ENCODE data around the gene ICA1. TPM values are rescaled to one million over a fixed set of nuclear protein-coding genes. Genes with fewer than 3 reads are reported as not detected.

ICA1 gene
- total and polyA plus RNA-seq, 2 experiments from 2014 or later = 45.2 to 83.7 TPM

DNA sequence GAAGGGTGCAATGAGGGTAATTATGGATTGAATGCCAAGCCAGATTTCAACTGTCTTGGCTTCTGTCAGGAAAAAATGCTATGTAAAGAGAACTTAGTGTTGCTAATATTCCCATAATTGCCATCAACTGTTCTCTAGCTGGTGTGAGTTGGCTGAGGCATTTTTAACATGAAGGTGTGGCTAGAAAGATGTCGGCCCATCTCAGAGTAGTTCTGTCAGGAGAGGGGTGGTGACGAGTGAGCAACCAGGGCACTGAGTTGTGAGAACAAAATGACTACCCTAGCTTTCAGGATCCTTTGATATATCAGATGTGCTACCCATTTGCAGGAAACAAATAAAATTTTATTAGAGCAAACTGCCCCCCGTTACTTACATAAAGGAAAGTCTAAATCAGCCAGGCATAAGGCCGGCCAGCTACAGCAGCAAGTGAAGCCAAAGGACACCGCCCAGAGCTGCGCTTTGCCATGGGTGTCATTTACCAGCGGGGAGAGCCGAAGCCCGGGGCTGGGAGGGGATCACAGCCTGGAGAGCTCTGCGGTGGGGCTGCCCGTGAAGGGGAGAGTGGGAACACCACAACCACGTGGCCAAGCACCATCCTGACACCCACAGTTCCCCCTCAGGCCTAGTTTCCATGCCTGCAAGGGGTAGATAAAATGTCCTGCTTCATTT is 141.4 kb downstream of the ICA1 start:
- Histone ChIP-seq H2AFZ (no peak overlapping the region), H3K36me3 (ENCODE audit: insufficient read depth) (no peaks in the 10 kb centered on the region), H3K79me2 (replicated peaks; ENCODE audit: insufficient read depth) (no peaks in the 10 kb centered on the region), H3F3A (replicated peaks; ENCODE audit: low read depth) (0 out of 2 replicates have a peak, but pooled peaks cover 3% of the 10 kb centered on the region), H3K4me1 (ENCODE audit: insufficient read depth) (peaks cover 13% of the 10 kb centered on the region), H3K27me3 (ENCODE audit: insufficient read depth) (no peaks in the 10 kb centered on the region), H3K4me3 (no peak overlapping the region), H3K27ac (ENCODE audit: low read depth) (no peak overlapping the region), H3K4me2 (no peak overlapping the region), H4K20me1 (replicated peaks; ENCODE audit: insufficient read depth) (no peaks in the 10 kb centered on the region), H3K9me2 (ENCODE audit: insufficient read depth) (peaks cover 8% of the 10 kb centered on the region; the same call in 1 of the 2 replicates)
- Mint-ChIP-seq H3K4me1 (peaks cover 21% of the 10 kb centered on the region), H3K27me3 (ENCODE audit: insufficient read depth, low read depth, poor library complexity) (peaks cover 7% of the 10 kb centered on the region), H3K27ac (no peak overlapping the region), H3K4me3 (no peak overlapping the region), H3K9me3 (no peaks in the 10 kb centered on the region; the same call in 2 of the 3 replicates), H3K36me3 (ENCODE audit: low read depth) (peaks cover 10% of the 10 kb centered on the region)
- TF ChIP-seq ZNF114 (CRISPR knock-in tag; IDR thresholded peaks at IDR 0.05) (no peak), POLR2AphosphoS5 (IDR thresholded peaks at IDR 0.05; ENCODE audit: low read depth) (no peak), CREB1 (CRISPR knock-in tag; IDR thresholded peaks at IDR 0.05; ENCODE audit: low read depth) (no peak), STAT1 (IDR thresholded peaks at IDR 0.05; ENCODE audit: unreplicated experiment) (no peak), NANOG (IDR thresholded peaks at IDR 0.05; ENCODE audit: borderline replicate concordance) (no peak), EZH2 (IDR thresholded peaks at IDR 0.05; ENCODE audit: low read depth, unreplicated experiment) (no peak), ZNF331 (CRISPR knock-in tag; IDR thresholded peaks at IDR 0.05; ENCODE audit: low read depth) (no peak), JUNB (IDR thresholded peaks at IDR 0.05; ENCODE audit: unreplicated experiment) (no peak), EZH2phosphoT487 (IDR thresholded peaks at IDR 0.05; ENCODE audit: unreplicated experiment) (no peak)
- TF ChIP-seq, protein P1, sequence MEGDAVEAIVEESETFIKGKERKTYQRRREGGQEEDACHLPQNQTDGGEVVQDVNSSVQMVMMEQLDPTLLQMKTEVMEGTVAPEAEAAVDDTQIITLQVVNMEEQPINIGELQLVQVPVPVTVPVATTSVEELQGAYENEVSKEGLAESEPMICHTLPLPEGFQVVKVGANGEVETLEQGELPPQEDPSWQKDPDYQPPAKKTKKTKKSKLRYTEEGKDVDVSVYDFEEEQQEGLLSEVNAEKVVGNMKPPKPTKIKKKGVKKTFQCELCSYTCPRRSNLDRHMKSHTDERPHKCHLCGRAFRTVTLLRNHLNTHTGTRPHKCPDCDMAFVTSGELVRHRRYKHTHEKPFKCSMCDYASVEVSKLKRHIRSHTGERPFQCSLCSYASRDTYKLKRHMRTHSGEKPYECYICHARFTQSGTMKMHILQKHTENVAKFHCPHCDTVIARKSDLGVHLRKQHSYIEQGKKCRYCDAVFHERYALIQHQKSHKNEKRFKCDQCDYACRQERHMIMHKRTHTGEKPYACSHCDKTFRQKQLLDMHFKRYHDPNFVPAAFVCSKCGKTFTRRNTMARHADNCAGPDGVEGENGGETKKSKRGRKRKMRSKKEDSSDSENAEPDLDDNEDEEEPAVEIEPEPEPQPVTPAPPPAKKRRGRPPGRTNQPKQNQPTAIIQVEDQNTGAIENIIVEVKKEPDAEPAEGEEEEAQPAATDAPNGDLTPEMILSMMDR (conservative IDR thresholded peaks at IDR 0.05; ENCODE audit: low read depth in 2 of 2) = no peak
- TF ChIP-seq, protein P2, sequence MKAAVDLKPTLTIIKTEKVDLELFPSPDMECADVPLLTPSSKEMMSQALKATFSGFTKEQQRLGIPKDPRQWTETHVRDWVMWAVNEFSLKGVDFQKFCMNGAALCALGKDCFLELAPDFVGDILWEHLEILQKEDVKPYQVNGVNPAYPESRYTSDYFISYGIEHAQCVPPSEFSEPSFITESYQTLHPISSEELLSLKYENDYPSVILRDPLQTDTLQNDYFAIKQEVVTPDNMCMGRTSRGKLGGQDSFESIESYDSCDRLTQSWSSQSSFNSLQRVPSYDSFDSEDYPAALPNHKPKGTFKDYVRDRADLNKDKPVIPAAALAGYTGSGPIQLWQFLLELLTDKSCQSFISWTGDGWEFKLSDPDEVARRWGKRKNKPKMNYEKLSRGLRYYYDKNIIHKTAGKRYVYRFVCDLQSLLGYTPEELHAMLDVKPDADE (IDR thresholded peaks at IDR 0.05) = no peak
- TF ChIP-seq, protein P3, sequence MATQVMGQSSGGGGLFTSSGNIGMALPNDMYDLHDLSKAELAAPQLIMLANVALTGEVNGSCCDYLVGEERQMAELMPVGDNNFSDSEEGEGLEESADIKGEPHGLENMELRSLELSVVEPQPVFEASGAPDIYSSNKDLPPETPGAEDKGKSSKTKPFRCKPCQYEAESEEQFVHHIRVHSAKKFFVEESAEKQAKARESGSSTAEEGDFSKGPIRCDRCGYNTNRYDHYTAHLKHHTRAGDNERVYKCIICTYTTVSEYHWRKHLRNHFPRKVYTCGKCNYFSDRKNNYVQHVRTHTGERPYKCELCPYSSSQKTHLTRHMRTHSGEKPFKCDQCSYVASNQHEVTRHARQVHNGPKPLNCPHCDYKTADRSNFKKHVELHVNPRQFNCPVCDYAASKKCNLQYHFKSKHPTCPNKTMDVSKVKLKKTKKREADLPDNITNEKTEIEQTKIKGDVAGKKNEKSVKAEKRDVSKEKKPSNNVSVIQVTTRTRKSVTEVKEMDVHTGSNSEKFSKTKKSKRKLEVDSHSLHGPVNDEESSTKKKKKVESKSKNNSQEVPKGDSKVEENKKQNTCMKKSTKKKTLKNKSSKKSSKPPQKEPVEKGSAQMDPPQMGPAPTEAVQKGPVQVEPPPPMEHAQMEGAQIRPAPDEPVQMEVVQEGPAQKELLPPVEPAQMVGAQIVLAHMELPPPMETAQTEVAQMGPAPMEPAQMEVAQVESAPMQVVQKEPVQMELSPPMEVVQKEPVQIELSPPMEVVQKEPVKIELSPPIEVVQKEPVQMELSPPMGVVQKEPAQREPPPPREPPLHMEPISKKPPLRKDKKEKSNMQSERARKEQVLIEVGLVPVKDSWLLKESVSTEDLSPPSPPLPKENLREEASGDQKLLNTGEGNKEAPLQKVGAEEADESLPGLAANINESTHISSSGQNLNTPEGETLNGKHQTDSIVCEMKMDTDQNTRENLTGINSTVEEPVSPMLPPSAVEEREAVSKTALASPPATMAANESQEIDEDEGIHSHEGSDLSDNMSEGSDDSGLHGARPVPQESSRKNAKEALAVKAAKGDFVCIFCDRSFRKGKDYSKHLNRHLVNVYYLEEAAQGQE (IDR thresholded peaks at IDR 0.05; ENCODE audit: unreplicated experiment) = no peak
- TF ChIP-seq, protein P4, sequence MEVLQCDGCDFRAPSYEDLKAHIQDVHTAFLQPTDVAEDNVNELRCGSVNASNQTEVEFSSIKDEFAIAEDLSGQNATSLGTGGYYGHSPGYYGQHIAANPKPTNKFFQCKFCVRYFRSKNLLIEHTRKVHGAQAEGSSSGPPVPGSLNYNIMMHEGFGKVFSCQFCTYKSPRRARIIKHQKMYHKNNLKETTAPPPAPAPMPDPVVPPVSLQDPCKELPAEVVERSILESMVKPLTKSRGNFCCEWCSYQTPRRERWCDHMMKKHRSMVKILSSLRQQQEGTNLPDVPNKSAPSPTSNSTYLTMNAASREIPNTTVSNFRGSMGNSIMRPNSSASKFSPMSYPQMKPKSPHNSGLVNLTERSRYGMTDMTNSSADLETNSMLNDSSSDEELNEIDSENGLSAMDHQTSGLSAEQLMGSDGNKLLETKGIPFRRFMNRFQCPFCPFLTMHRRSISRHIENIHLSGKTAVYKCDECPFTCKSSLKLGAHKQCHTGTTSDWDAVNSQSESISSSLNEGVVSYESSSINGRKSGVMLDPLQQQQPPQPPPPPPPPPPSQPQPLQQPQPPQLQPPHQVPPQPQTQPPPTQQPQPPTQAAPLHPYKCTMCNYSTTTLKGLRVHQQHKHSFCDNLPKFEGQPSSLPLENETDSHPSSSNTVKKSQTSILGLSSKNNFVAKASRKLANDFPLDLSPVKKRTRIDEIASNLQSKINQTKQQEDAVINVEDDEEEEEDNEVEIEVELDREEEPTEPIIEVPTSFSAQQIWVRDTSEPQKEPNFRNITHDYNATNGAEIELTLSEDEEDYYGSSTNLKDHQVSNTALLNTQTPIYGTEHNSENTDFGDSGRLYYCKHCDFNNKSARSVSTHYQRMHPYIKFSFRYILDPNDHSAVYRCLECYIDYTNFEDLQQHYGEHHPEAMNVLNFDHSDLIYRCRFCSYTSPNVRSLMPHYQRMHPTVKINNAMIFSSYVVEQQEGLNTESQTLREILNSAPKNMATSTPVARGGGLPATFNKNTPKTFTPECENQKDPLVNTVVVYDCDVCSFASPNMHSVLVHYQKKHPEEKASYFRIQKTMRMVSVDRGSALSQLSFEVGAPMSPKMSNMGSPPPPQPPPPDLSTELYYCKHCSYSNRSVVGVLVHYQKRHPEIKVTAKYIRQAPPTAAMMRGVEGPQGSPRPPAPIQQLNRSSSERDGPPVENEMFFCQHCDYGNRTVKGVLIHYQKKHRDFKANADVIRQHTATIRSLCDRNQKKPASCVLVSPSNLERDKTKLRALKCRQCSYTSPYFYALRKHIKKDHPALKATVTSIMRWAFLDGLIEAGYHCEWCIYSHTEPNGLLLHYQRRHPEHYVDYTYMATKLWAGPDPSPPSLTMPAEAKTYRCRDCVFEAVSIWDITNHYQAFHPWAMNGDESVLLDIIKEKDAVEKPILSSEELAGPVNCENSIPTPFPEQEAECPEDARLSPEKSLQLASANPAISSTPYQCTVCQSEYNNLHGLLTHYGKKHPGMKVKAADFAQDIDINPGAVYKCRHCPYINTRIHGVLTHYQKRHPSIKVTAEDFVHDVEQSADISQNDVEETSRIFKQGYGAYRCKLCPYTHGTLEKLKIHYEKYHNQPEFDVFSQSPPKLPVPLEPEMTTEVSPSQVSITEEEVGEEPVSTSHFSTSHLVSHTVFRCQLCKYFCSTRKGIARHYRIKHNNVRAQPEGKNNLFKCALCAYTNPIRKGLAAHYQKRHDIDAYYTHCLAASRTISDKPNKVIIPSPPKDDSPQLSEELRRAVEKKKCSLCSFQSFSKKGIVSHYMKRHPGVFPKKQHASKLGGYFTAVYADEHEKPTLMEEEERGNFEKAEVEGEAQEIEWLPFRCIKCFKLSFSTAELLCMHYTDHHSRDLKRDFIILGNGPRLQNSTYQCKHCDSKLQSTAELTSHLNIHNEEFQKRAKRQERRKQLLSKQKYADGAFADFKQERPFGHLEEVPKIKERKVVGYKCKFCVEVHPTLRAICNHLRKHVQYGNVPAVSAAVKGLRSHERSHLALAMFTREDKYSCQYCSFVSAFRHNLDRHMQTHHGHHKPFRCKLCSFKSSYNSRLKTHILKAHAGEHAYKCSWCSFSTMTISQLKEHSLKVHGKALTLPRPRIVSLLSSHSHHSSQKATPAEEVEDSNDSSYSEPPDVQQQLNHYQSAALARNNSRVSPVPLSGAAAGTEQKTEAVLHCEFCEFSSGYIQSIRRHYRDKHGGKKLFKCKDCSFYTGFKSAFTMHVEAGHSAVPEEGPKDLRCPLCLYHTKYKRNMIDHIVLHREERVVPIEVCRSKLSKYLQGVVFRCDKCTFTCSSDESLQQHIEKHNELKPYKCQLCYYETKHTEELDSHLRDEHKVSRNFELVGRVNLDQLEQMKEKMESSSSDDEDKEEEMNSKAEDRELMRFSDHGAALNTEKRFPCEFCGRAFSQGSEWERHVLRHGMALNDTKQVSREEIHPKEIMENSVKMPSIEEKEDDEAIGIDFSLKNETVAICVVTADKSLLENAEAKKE (CRISPR knock-in tag; IDR thresholded peaks at IDR 0.05) = no peak
- ATAC-seq (no peak), DNase-seq (ENCODE audit: low spot score) (no peak)
